ENCODE data around the gene ZFY. TPM values are rescaled to one million over a fixed set of nuclear protein-coding genes. Genes with fewer than 3 reads are reported as not detected.
A peak's percentile ranks its signal among the peaks of the same experiment; 100 is the strongest.

ZFY gene
- total RNA-seq, 4 donors from 2014 or later: 19.8 to 29.0 TPM; not detected in 2

- TF ChIP-seq POLR2A (IDR thresholded peaks at IDR 0.05): no peak
- TF ChIP-seq POLR2AphosphoS5 (IDR thresholded peaks at IDR 0.05): no peak
- TF ChIP-seq, protein P1, sequence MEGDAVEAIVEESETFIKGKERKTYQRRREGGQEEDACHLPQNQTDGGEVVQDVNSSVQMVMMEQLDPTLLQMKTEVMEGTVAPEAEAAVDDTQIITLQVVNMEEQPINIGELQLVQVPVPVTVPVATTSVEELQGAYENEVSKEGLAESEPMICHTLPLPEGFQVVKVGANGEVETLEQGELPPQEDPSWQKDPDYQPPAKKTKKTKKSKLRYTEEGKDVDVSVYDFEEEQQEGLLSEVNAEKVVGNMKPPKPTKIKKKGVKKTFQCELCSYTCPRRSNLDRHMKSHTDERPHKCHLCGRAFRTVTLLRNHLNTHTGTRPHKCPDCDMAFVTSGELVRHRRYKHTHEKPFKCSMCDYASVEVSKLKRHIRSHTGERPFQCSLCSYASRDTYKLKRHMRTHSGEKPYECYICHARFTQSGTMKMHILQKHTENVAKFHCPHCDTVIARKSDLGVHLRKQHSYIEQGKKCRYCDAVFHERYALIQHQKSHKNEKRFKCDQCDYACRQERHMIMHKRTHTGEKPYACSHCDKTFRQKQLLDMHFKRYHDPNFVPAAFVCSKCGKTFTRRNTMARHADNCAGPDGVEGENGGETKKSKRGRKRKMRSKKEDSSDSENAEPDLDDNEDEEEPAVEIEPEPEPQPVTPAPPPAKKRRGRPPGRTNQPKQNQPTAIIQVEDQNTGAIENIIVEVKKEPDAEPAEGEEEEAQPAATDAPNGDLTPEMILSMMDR (IDR thresholded peaks at IDR 0.05): no peak
- TF ChIP-seq EP300 (IDR thresholded peaks at IDR 0.05): no peak
- no peaks in the 10 kb centered on the region for H3K27me3 ChIP-seq
- no peak for ATAC-seq
- no peaks in the 10 kb centered on the region for H3K9me3 ChIP-seq
- H3K36me3 ChIP-seq: no peaks in the 10 kb centered on the region
- no peak overlapping the region for H3K4me3 ChIP-seq
- H3K27ac ChIP-seq: no peak overlapping the region
- 100% methylated on average over 1 of the region's 2 CpGs; no CpG with 5 or more reads in 1 of the 2 donors for WGBS, 2 donors (ENCODE audit: low coverage in 1 of 2)
- no peaks in the 10 kb centered on the region for H3K4me1 ChIP-seq
These were observed 39.1 kb upstream of the ZFY start for GRCh38 chrY:2896050-2896449.

DNA sequence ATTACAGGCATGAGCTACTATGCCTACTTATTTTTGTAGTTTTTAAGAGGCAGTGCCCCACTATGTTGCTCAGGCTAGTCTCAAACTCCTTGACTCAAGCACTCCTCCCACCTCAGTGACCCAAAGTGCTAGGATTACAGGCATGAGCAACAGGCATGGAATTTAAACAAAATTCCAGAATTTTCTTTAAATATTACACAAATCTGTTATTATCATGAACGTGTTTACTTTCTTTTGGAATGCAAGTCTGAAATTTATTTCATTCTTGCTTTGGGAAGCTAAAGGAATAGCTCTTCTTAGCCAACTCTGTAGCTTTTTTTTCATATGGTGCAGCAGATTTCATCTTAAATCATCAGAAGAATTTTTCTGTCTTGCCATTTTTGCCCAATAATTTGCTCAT lies 27.8 kb upstream of the ZFY start:
- no peak overlapping the region for H3K27ac ChIP-seq
- H3K9me3 ChIP-seq: no peaks in the 10 kb centered on the region
- WGBS, 2 donors (ENCODE audit: low coverage in 1 of 2): 42% methylated on average over 1 of the region's 1 CpG; no CpG with 5 or more reads in 1 of the 2 donors
- no peaks in the 10 kb centered on the region for H3K4me1 ChIP-seq
- TF ChIP-seq, protein P1 (IDR thresholded peaks at IDR 0.05): no peak
- no peak for TF ChIP-seq EP300 (IDR thresholded peaks at IDR 0.05)
- TF ChIP-seq POLR2AphosphoS5 (IDR thresholded peaks at IDR 0.05): no peak
- TF ChIP-seq POLR2A (IDR thresholded peaks at IDR 0.05): no peak
- ATAC-seq: no peak
- H3K4me3 ChIP-seq: no peak overlapping the region
- H3K27me3 ChIP-seq: no peaks in the 10 kb centered on the region
- no peaks in the 10 kb centered on the region for H3K36me3 ChIP-seq

GRCh38 chrY:2913066-2913815 lies 21.9 kb upstream of the ZFY start:
- Histone ChIP-seq H3K27me3 (no peaks in the 10 kb centered on the region), H3K36me3 (no peaks in the 10 kb centered on the region), H3K9me3 (no peaks in the 10 kb centered on the region), H3K4me3 (no peak overlapping the region), H3K27ac (no peak overlapping the region), H3K4me1 (no peaks in the 10 kb centered on the region)
- no peak for ATAC-seq
- TF ChIP-seq, protein P1 (IDR thresholded peaks at IDR 0.05): no peak
- TF ChIP-seq POLR2AphosphoS5 (IDR thresholded peaks at IDR 0.05) (no peak), EP300 (IDR thresholded peaks at IDR 0.05) (no peak), POLR2A (IDR thresholded peaks at IDR 0.05) (no peak)

- no peaks in the 10 kb centered on the region for H3K9me3 ChIP-seq
- peak overlapping the region in 2 of 4 donors; percentile 91 to 96 for H3K27ac ChIP-seq
- TF ChIP-seq EP300 (IDR thresholded peaks at IDR 0.05) (no peak), POLR2AphosphoS5 (IDR thresholded peaks at IDR 0.05) (no peak), POLR2A (IDR thresholded peaks at IDR 0.05) (no peak)
- TF ChIP-seq, protein P1 (IDR thresholded peaks at IDR 0.05): peak in 1 of 4 experiments; percentile 3
- ATAC-seq: no peak
- H3K4me1 ChIP-seq: peaks cover 0 to 24% (median 0%) of the 10 kb centered on the region in 3 donors
- H3K36me3 ChIP-seq: peaks cover 0 to 5% of the 10 kb centered on the region in 2 donors
- H3K4me3 ChIP-seq: peak overlapping the region; percentile 49 to 69
- H3K27me3 ChIP-seq: no peaks in the 10 kb centered on the region
- 21% methylated on average over 8 of the region's 10 CpGs; no CpG with 5 or more reads in 1 of the 2 donors for WGBS, 2 donors (ENCODE audit: low coverage in 1 of 2)
These were observed 1.1 kb upstream of the ZFY start for GRCh38 chrY:2934078-2934477.
